GM18907 (cell line): ENCODE results near the gene EPHB1.
"Not testable (repeated sequence)": the region's sequence is repeated elsewhere in the genome, so short reads cannot be mapped to it uniquely, and the experiment has no call there.

Source experiments
- ATAC-seq: cut with Tn5 transposase; IDR thresholded peaks from one replicate; pipeline ENCODE4 v1.9.1; 2021; ENCODE audit warnings: mild to moderate bottlenecking, moderate library complexity; ENCODE audit not compliant: unreplicated experiment

Gene EPHB1

DNA sequence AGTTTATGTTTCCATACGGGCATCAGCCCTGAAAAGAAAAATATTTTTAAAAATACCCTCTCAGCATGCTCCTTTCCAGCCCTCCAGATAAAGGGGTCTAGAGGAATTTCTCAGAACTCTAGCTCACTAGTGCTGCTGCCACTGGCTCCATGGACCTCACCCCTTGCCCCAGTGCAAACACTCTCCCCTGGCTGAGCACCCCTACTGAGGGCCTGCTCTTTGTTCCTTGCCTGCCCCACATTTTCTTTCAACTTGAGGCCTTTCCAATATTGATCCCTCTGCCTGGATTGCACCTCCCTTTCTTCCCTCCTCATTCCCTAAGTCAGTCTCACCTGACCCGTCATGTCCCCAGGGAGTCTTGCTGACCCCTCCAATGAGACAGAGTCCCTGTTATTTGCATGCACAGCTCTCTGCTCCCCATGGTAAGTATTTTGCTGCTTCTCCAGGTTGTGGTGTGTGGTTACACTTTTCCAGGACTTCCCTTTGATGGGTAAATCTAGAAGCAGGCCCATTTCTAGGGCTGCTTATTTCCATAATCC lies 196.5 kb downstream of the EPHB1 start:
- no peak for ATAC-seq

DNA sequence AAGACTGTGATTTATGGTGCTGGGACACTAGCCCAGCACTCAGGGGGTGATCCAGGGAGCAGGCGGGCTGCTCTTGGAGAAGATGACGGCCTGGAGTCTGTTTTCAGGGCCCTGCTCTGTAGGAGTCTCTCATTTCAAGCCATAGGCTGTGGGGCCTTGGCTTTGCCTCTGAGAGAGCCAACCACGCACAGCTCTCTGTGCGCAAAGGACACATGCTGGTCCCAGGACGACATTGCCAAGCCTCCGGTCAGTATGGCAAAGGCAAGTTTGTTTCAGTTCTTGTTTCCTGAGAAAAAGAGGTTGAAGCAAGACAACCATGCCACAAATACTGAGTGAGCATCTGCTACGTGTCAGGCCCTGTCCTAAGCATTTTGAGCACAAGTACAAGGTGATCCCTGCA lies 197.1 kb downstream of the EPHB1 start:
- ATAC-seq, result peak; percentile 20

DNA sequence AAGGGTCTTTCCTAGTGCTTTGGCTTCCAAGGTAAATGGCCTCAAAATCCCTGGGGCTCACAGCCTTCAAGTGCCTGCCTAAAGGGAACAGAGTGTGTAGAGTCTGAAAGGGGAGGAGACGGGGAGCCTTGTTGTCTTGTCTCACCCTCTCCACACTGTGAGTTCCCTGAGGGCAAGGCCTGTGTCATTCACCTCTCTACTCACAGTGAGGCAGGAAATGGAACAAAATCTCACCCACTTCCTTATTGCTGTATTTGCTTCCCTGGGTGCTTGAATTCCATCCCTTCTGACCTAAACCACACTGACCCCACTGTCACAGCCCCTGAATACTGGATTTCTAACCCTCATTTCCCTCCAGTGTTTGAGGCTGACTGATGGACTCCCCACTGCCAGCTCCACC lies 197.5 kb downstream of the EPHB1 start:
- ATAC-seq, result peak; percentile 64

DNA sequence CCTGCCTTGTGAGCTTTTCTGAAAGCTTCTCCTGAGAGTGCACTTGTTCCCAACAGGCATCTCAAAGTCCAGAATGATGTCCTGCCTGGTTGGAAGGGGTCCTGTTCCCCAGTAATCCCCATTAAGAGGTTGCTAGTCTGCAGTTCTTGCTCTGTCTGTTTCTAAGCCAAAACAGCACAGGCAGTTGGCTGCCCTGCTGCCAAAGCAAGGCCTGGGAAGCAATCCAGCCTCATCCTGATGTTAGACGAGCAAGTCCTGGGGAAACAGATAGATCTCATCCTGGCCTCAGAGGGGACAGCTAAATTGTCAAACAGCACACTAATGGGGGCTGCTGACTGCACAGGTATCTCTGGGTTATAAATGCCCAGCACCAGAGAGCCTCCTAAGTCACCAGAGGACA lies 198.0 kb downstream of the EPHB1 start:
- no peak for ATAC-seq

DNA sequence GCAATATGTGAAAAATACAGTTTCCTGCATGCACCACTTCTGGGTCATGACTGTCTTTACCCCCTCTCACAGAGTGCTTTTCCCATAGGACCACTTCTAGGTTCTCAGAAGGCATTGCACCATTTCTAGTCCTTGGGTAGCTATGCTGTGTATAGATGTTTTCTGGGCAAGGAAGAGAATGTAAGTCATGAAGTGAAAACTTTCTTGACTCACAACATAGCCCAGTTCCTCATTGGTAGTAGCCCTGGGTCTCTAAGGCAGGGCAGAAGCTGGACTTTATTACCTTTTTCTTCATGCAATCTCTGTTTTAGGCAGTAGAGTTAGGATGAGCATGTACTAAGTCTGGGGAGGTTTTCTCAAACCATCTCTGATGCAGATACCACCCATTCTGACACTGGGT lies 203.1 kb downstream of the EPHB1 start:
- no peak for ATAC-seq

DNA sequence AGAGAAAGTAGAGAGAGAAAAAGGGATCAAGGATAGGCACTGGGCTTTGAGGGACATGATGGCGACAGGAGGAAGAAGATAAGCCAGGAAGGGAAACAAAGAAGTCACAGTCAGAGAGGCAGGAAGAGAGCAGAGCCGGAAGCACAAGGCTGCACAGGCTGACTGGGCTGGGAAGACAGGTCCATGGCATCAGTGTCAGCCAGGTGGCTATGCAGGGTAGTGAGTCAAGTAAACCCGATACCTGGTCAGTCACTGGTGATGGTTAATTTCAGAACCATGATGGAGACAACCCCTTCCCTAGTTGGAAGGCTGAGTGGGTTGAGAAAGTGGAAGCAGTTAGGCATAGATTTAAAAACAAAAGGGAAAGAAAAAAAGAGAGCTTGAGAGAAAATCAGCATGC lies 203.8 kb downstream of the EPHB1 start:
- ATAC-seq, result peak; percentile 48

DNA sequence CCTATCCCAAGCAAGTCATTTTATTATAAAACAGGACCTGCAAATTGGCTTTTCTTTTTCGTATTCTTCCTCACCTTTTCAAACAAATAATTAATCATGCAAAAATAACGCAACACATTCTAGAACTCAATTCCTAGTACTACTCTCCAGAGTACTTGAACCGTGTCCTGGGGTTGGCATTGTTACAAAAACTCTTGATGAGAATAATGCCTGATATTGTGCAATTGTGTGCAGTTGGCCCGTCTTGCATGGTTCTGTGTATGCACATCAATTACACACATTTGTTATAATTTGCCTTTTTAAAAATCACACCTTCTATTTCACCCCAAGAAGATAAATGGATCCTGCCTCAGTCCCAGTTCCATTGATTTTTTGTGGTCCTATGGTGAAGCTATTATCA lies 205.4 kb downstream of the EPHB1 start:
- no peak for ATAC-seq

DNA sequence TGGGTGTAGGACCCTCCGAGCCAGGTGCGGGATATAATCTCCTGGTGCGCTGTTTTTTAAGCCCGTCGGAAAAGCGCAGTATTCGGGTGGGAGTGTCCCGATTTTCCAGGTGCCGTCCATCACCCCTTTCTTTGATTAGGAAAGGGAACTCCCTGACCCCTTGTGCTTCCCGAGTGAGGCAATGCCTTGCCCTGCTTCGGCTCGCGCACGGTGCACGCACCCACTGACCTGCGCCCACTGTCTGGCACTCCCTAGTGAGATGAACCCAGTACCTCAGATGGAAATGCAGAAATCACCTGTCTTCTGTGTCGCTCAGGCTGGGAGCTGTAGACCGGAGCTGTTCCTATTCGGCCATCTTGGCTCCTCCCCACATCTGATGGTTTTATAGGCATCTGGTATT lies 210.6 kb downstream of the EPHB1 start:
- ATAC-seq, result not testable (repeated sequence)

DNA sequence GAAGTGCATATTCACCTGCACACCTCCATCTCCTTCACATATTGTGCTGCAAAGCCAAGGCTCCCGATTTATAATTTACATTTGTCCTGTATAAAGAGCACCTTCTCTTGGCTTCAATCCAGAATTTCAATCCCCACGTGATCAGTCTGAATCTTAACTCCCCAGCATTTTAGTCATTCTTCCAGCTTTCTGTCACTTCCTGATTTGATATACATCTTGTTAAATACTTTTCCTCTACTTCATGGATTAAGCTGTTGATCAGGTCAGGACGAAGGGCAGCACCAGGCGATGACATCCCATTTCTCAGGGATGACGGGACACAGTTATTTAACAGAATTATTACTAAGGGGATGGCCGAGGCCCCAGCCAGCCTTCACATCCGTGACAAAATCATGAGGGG lies 212.5 kb downstream of the EPHB1 start:
- ATAC-seq, result no peak

DNA sequence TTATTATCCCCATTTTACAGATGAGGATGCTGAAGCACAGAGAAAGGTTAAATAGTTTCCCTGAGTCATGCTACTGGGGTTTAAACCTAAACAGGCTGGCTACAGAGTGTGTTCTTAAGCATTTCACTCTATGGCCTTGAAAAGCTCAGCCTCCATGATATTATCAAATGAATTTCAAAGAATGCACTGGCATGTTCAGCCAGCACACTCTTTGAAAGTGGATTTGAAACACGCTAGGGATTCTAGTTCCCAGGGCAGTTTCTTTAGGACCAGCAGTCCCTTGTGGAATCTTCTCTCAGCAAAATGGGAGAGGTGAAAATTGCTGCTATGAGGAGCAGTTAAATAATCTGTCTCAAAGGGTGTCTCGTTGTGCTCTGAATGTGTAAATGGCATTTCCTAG lies 213.3 kb downstream of the EPHB1 start:
- no peak for ATAC-seq

DNA sequence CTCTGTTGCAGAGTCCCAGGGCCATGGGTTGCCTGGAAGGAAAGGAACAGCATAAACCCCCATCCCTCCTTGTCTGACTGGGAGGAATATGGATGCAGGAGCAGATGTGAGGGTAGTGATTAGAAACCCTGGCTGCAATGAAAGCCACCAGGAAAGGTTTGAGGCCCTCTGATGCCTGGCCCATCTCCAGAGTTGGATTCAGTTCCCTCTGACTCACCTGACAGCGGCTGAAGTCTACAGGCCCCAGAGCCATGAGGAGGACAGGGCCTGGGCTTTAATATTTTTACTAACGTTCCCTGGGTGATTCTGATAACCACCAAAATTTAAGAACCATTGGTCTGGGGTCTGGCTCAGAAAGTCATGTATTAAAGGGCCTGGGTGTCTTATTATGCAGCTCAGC lies 214.0 kb downstream of the EPHB1 start:
- ATAC-seq, result no peak

DNA sequence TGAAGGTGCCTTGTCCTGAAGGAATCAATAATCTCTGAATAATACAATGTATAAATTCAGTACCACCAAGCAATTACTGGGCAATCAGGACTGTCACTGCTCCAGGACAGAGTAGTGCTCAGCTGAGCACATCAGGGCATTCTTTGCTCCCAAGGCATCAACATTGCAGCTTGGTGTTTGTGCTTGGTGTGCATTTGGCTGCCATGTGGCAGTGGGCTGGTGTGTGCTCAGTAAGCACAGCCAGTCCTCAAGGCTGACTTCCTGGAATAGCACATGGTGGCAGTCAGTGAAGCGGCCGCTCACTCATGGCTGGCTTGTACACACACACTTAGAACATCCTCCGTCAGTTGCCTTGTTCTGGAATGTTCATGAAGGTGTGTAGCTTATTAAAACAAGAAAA lies 217.0 kb downstream of the EPHB1 start:
- no peak for ATAC-seq

DNA sequence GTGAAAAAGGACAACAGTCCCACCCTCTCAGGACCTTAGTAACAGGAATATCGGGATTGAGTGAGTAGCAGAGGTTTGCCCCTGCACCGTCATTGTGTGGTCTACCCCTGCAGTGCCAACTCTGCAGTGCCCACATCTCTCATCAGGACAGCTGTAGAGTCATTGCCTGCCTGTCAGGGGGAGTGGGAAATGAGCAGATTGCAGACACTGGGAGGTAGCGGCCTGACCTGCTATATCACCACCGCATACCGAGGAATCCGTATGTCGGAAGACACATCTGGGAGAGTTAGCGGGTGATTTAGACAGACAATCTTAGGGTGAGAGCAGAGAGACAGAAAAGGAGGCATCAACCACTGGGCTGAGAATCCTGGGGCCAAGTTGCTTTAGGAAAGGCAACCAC lies 218.1 kb downstream of the EPHB1 start:
- ATAC-seq, result no peak

DNA sequence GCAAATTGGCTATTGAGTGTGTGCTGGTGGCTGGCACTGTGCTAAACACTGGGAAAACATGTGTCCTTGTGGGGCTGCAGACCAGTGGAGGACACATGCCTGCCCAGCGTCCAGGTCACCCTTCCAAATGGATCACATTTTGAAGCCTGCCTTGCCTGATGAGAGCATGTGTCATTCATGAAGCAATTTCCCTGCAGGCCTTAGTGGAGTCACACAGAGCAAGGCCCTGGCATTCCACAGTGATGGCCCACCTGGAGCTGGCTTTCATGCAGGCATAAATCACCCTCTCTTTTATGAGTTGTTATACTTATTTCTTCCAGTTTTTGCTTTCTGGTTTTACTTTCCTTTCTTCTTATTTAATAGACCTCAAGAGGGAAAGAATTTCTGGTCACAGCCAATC lies 219.5 kb downstream of the EPHB1 start:
- ATAC-seq, result no peak

DNA sequence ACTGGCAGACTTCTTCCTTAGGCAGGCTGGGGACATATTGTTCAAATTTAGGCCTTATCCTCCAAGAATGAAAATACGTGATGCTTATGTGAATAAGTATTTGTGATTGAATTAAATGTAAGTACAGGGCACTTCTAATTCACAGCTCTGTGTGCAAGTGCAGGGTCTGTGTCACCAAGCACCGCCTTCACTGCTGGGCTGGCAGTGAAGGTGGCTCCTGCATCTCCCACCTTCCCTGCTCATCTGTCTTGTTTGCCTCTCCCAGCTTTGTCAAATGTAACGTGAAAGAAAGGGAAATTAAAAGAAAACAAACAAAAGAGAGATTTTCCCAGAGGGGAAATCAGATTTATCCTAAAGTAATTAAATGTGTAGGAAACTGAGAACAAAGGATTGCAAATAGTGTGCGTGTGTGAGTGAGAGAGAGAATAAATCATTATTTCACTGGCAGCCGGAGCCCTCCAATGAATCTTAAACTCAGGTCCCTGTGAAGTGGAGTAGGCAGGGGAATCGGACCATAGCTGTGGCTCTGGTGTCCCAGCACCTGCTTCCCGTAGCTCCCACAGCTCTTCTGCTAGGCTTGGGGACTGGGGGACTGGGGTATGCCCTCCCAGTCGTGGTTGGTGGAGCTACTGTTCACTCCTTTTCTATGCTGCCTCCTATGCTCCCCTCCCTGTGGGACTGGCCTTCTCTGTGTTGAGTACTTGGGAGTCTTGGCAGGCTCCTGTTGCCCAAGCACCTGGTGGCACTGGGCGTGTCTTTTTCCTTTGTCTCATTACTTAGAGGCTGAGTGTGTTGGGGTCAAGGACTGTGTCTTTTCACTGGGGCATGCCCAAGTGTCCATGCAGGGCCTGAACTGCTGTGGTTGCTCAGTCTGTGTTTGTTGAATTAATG lies 222.2 kb downstream of the EPHB1 start:
- ATAC-seq, result no peak

DNA sequence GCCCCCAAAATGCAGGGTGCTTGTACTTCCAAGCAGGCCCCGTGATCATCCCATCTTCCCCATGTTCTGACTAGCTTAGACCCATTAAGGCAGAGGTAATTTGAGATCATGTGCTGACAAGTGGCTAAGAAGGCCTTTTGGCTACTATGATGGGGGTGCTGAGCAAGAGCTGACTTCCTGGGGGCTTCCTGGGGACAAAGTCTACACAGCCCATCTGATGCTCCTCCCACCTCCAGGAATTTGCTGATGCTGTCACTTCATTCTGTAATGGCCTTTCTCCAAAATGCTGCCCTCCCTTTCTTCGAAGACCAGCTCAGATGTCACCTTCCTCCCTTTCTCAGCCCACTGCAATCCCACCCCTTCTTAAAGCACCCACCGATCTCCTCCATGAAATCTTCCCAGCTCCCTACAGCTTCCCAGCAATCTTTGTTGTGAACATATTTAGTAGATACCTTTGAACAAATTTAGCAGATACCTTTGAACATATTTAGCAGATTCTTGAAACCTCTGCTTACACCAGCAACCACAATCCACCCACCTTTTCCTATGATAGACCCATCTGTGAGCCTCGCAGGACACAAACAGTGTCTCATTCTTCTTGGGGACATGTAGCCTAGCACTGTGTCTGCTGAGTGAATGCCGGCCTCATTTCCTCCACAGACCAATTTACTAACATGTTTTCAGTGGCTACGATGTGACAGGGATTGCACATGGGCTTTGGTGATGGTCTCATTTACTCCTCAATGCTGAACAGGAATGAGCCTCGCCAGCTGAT lies 223.3 kb downstream of the EPHB1 start:
- ATAC-seq, result no peak

DNA sequence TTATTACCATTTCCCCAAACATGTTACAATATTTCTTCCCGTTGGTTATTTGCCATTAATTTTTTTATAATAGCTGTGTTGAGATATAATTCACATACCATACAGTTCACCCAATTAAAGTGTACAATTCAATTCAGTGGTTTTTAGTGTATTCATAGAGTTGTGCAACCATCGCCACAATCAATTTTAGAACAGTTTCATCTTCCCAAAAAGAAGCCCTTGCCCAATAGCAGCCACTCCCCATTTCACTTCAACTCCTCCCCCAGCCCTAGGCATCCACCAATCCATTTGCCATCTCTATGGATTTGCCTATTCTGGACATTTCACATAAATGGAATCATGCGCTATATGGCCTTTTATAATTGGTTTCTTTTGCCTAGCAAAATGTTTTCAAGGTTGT lies 225.1 kb downstream of the EPHB1 start:
- no peak for ATAC-seq

DNA sequence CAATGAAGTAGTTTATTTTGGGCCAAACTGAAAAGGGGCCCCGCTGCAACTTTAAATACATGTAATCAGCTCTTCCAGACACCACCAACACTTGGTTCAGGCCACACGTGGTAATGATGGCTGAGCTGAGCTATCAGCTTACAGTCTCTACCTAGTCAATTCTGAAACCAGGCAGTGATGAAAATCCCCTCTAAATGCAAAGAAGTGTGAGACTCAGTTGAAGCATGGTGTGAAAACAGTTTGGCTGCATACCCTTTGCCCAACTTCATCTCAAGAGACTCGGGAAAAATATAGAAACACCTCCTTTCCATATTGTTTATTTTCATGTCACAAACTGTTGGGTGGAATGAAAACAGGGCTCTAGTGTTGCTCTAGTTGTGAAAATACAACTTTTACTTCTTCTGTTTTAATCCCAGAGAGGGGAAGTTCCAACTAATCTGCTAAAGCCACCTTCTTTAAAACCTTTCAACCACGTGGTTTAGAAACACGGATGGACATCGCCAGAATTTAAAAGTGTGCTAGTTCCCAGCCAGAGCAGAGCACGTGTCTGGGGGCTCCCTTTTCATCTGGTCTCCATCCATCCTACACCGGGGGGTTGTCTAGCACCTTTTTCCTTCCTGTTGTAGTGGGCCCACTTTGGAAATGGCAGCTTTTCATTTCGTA lies 229.1 kb downstream of the EPHB1 start:
- ATAC-seq, result peak; percentile 90

DNA sequence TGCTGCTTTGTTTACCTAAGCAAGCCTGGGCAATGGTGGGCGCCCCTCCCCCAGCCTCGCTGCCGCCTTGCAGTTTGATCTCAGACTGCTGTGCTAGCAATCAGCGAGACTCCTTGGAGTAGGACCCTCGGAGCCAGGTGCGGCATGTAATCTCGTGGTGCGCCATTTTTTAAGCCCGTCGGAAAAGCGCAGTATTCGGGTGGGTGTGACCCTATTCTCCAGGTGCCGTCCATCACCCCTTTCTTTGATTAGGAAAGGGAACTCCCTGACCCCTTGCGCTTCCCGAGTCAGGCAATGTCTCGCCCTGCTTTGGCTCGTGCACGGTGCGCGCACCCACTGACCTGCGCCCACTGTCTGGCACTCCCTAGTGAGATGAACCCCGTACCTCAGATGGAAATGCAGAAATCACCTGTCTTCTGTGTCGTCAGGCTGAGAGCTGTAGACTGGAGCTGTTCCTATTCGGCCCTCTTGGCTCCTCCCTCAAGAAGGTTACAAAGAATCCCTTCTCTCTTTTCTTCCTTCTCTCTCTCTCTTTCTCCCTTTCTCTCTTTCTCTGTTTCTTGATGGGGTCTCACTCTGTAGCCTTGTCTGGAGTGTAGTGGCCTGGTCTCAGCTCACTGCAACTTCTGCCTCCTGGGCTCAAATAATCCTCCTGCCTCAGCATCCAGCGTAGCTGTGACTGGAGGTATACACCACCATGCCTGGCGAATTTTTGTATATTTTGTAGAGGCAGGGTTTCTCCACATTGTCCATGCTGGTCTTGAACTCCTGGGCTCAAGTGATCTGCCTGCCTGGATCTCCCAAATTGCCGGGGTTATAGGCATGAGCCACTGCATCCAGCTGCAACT lies 235.9 kb downstream of the EPHB1 start:
- ATAC-seq, result not testable (repeated sequence)

DNA sequence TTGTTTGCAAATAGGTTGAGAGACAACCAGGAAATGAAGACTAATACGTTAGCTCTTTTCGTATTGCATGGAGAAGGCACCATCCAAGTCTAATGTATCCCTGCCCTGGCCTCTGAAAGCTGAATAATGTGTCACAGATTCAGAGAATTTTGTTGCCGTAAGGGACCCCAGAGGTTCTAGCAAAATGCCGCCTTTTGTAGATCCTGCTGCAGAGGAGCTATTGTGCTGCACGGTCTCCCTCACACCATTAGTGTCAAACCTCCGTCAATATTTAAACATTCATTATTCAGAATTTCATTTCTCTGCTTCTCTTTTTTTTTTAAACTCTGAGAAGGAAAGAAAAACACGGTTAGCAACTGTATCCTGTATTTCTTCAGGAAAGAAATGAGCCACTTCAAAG lies 238.7 kb downstream of the EPHB1 start:
- no peak for ATAC-seq
